SK-N-SH (cell line): Measurements from ENCODE around the gene PRC1.

Experiments used
- CHD2 ChIP-seq: fragments of 150-350 bp; IDR thresholded peaks from 2 replicates; pipeline ENCODE4 v1.6.1; 2018; ENCODE audit warnings: low read length; ENCODE audit not compliant: partially characterized antibody
- CTCF ChIP-seq: fragments of 200-600 bp; sonication (generic); IDR thresholded peaks from 2 replicates; pipeline ENCODE4 v1.6.1; 2017; ENCODE audit warnings: antibody characterized with exemption, mild to moderate bottlenecking, moderate library complexity
- EP300 ChIP-seq, 2 experiments: IDR thresholded peaks; 2 replicates each; pipeline versions ENCODE4 v1.4.0 to v1.6.1; 2012; ENCODE audit warnings: borderline replicate concordance in 1 of 2, low read depth in 1 of 2, low read length in 1 of 2
- EZH2phosphoT487 ChIP-seq: fragments of 200-600 bp; sonication (generic); IDR thresholded peaks from 2 replicates; pipeline ENCODE4 v1.6.1; 2017; ENCODE audit warnings: low read depth, mixed run types, mild to moderate bottlenecking, antibody characterized with exemption, moderate library complexity, borderline replicate concordance
- FOXJ3 ChIP-seq: sonication (generic); formaldehyde crosslinking; IDR thresholded peaks from 2 replicates; pipeline ENCODE4 v1.5.1; 2020; ENCODE audit warnings: mild to moderate bottlenecking, missing genetic modification reagents
- GABPA ChIP-seq: IDR thresholded peaks from 2 replicates; pipeline ENCODE4 v1.4.0; 2012; ENCODE audit warnings: low read depth, mild to moderate bottlenecking
- MXI1 ChIP-seq: IDR thresholded peaks from 2 replicates; pipeline ENCODE4 v1.6.1; 2012; ENCODE audit warnings: mild to moderate bottlenecking, low read depth, low read length, improper control_type of control experiment
- NFIC ChIP-seq: IDR thresholded peaks from 2 replicates; pipeline ENCODE4 v1.4.0; 2012; ENCODE audit warnings: borderline replicate concordance
- POLR2AphosphoS5 ChIP-seq: IDR thresholded peaks from 2 replicates; pipeline ENCODE4 v1.6.1; 2012; ENCODE audit warnings: low read depth, low read length
- RAD21 ChIP-seq: IDR thresholded peaks from 2 replicates; pipeline ENCODE4 v1.6.1; 2012; ENCODE audit warnings: mild to moderate bottlenecking, low read length
- SIN3A ChIP-seq: IDR thresholded peaks from 2 replicates; pipeline ENCODE4 v1.6.1; 2012; ENCODE audit warnings: low read depth, mild to moderate bottlenecking, low read length, moderate library complexity, borderline replicate concordance
- SMC3 ChIP-seq: IDR thresholded peaks from 2 replicates; pipeline ENCODE4 v1.6.1; 2012; ENCODE audit warnings: low read depth, low read length, improper control_type of control experiment
- TF ChIP-seq, protein P1 (sequence below): IDR thresholded peaks from 2 replicates; pipeline ENCODE4 v1.4.0; 2012; ENCODE audit warnings: low read depth, borderline replicate concordance
- TF ChIP-seq, protein P2 (sequence below): IDR thresholded peaks from 2 replicates; pipeline ENCODE4 v1.4.0; 2012; ENCODE audit warnings: low read depth

DNA sequence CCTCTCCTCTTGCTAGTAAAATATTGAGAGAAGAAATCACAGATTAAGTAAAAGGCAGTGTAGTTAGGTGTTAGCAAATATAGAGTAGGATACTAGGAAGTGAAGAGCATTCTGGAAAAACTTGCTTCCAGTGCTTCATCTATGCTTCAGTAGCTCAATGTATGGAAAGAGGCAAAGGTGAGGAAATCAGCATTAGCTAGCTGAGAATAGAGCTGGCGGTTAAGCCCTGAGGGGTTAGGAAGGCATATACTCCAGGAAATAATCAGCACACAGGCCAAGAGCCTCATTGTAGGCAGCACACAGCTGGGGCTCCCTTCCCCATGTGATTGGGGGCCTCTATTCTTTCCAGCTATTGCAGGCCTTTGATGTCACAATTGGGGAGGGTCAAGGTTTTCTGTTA lies 25.9 kb downstream of the PRC1 start:
- TF ChIP-seq CTCF: no peak
- TF ChIP-seq EP300 (IDR thresholded peaks at IDR 0.05; ENCODE audit: borderline replicate concordance in 1 of 2, low read depth in 1 of 2, low read length in 1 of 2): no peak
- no peak for TF ChIP-seq EZH2phosphoT487
- TF ChIP-seq NFIC: no peak
- TF ChIP-seq SIN3A: no peak
- TF ChIP-seq FOXJ3 (CRISPR knock-in tag): no peak
- no peak for TF ChIP-seq GABPA
- TF ChIP-seq RAD21: no peak
- no peak for TF ChIP-seq CHD2
- TF ChIP-seq SMC3: no peak
- TF ChIP-seq, protein P1, sequence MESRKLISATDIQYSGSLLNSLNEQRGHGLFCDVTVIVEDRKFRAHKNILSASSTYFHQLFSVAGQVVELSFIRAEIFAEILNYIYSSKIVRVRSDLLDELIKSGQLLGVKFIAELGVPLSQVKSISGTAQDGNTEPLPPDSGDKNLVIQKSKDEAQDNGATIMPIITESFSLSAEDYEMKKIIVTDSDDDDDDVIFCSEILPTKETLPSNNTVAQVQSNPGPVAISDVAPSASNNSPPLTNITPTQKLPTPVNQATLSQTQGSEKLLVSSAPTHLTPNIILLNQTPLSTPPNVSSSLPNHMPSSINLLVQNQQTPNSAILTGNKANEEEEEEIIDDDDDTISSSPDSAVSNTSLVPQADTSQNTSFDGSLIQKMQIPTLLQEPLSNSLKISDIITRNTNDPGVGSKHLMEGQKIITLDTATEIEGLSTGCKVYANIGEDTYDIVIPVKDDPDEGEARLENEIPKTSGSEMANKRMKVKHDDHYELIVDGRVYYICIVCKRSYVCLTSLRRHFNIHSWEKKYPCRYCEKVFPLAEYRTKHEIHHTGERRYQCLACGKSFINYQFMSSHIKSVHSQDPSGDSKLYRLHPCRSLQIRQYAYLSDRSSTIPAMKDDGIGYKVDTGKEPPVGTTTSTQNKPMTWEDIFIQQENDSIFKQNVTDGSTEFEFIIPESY: no peak
- TF ChIP-seq, protein P2, sequence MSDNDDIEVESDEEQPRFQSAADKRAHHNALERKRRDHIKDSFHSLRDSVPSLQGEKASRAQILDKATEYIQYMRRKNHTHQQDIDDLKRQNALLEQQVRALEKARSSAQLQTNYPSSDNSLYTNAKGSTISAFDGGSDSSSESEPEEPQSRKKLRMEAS: no peak
- no peak for TF ChIP-seq POLR2AphosphoS5
- TF ChIP-seq MXI1: no peak
